ENCODE measurements around the gene ENO2. TPM values are rescaled to one million over a fixed set of nuclear protein-coding genes. Genes with fewer than 3 reads are reported as not detected.
"Not testable (repeated sequence)": the region's sequence is repeated elsewhere in the genome, so short reads cannot be mapped to it uniquely, and the experiment has no call there.

ENO2 gene
- total and polyA plus RNA-seq, 4 experiments from 2014 or later = 28.4 to 190 (median 111) TPM

- H3K4me3 Mint-ChIP-seq; DNase-seq; H3K36me3 Mint-ChIP-seq; H3K27ac Mint-ChIP-seq; H3K9me3 ChIP-seq (ENCODE audit: control insufficient read depth in 1 of 2, low read length in 2 of 2); H3K36me3 ChIP-seq (ENCODE audit: insufficient read depth, low read length); H3K27me3 Mint-ChIP-seq; intact Hi-C loops (cut with micrococcal nuclease); H3K4me3 ChIP-seq (ENCODE audit: low read length in 2 of 2); H3K27me3 ChIP-seq (ENCODE audit: insufficient read depth, low read length); H3K27ac ChIP-seq (ENCODE audit: low read depth, low read length); H3K9me3 Mint-ChIP-seq; H3K4me1 ChIP-seq (ENCODE audit: insufficient read depth, low read length): not testable (repeated sequence)
- H3K4me1 Mint-ChIP-seq = peaks cover 2 to 11% (median 7%) of the 10 kb centered on the region in 4 donors
- CTCF ChIA-PET (ENCODE audit: partially characterized antibody) = interaction anchor here (1.2 to 1.4 kb wide), 3 partner anchors 14 to 258 kb away, joined by 3 to 5 read pairs (median 4); partner anchors contain the start of gene SPSB2
- POLR2A ChIA-PET (ENCODE audit: partially characterized antibody) = interaction anchor here (1.1 to 5.3 kb wide), 3 partner anchors 12 to 17 kb away, joined by 3 to 33 read pairs (median 4); partner anchors contain the start of gene SPSB2
These were observed 28.0 kb upstream of the ENO2 start for GRCh38 chr12:6886206-6886999.

- no peaks in the 10 kb centered on the region for H3K9me3 ChIP-seq (ENCODE audit: control insufficient read depth in 1 of 2, low read length in 2 of 2)
- peaks cover 0 to 9% of the 10 kb centered on the region in 2 donors for H3K36me3 Mint-ChIP-seq
- POLR2A ChIA-PET (ENCODE audit: partially characterized antibody) = interaction anchor here (1.1 to 1.7 kb wide), 3 partner anchors 13 to 18 kb away, joined by 3 to 4 read pairs (median 3); partner anchors contain the start of gene SPSB2
- peaks cover 5 to 15% (median 11%) of the 10 kb centered on the region in 4 donors for H3K4me1 Mint-ChIP-seq
- intact Hi-C loops (cut with micrococcal nuclease) = no loop called here
- no peak overlapping the region for H3K4me3 Mint-ChIP-seq
- peaks cover 16% of the 10 kb centered on the region for H3K4me1 ChIP-seq (ENCODE audit: insufficient read depth, low read length)
- no peak overlapping the region for H3K27ac ChIP-seq (ENCODE audit: low read depth, low read length)
- no peak for DNase-seq
- CTCF ChIA-PET (ENCODE audit: partially characterized antibody) = interaction anchor here (1.3 to 1.4 kb wide), 2 partner anchors 15 to 257 kb away, joined by 4 to 5 read pairs; partner anchors contain the start of gene SPSB2
- no peaks in the 10 kb centered on the region for H3K36me3 ChIP-seq (ENCODE audit: insufficient read depth, low read length)
- H3K27me3 ChIP-seq (ENCODE audit: insufficient read depth, low read length) = no peaks in the 10 kb centered on the region
- H3K27ac Mint-ChIP-seq = no peak overlapping the region
- H3K9me3 Mint-ChIP-seq = no peaks in the 10 kb centered on the region
- H3K4me3 ChIP-seq (ENCODE audit: low read length in 2 of 2) = no peak overlapping the region
- H3K27me3 Mint-ChIP-seq = no peaks in the 10 kb centered on the region
These were observed 26.9 kb upstream of the ENO2 start for GRCh38 chr12:6887460-6887859.

DNA sequence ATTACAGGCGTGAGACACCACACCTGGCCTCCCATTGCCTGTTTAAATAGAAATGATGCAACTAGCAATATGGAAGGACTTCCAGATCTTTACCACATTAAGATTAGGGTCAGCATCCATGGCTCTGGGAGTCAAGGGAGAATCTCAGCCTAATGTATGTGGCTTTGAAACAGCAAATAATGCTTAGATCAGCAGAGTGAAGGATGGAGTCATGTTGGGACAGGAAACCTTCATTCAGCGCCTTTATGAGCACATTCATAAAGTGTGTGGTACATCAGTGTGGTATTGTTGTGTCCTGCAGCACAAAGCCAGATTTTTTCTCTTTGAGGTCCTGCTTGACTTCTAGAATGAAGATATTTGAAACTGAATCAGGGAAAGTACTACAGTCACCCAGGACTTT lies 26.0 kb upstream of the ENO2 start:
- CTCF ChIA-PET (ENCODE audit: partially characterized antibody) = interaction anchor here (1.4 kb wide), 1 partner anchor 16 kb away, joined by 5 read pairs; the partner anchor contains the start of gene SPSB2
- Mint-ChIP-seq H3K27me3 (no peaks in the 10 kb centered on the region), H3K36me3 (peaks cover 0 to 9% of the 10 kb centered on the region in 2 donors), H3K9me3 (no peaks in the 10 kb centered on the region), H3K27ac (peak overlapping the region in 2 of 7 donors; percentile 7 to 9), H3K4me3 (no peak overlapping the region), H3K4me1 (peaks cover 5 to 15% (median 11%) of the 10 kb centered on the region in 4 donors)
- Histone ChIP-seq H3K4me1 (ENCODE audit: insufficient read depth, low read length) (peaks cover 16% of the 10 kb centered on the region), H3K36me3 (ENCODE audit: insufficient read depth, low read length) (no peaks in the 10 kb centered on the region), H3K9me3 (ENCODE audit: control insufficient read depth in 1 of 2, low read length in 2 of 2) (no peaks in the 10 kb centered on the region), H3K27me3 (ENCODE audit: insufficient read depth, low read length) (no peaks in the 10 kb centered on the region), H3K4me3 (ENCODE audit: low read length in 2 of 2) (no peak overlapping the region), H3K27ac (ENCODE audit: low read depth, low read length) (no peak overlapping the region)
- no peak for DNase-seq
- POLR2A ChIA-PET (ENCODE audit: partially characterized antibody) = interaction anchor here (1.6 to 1.7 kb wide), 2 partner anchors 14 to 16 kb away, joined by 3 read pairs; partner anchors contain the start of gene SPSB2
- intact Hi-C loops (cut with micrococcal nuclease) = no loop called here

- H3K4me3 Mint-ChIP-seq; H3K4me3 ChIP-seq (ENCODE audit: low read length in 2 of 2); H3K9me3 Mint-ChIP-seq; H3K9me3 ChIP-seq (ENCODE audit: control insufficient read depth in 1 of 2, low read length in 2 of 2); H3K36me3 Mint-ChIP-seq; H3K27me3 ChIP-seq (ENCODE audit: insufficient read depth, low read length); H3K36me3 ChIP-seq (ENCODE audit: insufficient read depth, low read length); H3K27me3 Mint-ChIP-seq; DNase-seq; H3K27ac ChIP-seq (ENCODE audit: low read depth, low read length); intact Hi-C loops (cut with micrococcal nuclease): not testable (repeated sequence)
- CTCF ChIA-PET (ENCODE audit: partially characterized antibody) = interaction anchor here (1.0 kb wide), 1 partner anchor 19 kb away, joined by 3 read pairs; no protein-coding TSS in a partner anchor
- POLR2A ChIA-PET (ENCODE audit: partially characterized antibody) = interaction anchor here (1.6 to 4.0 kb wide), 2 partner anchors 16 to 18 kb away, joined by 3 to 133 read pairs; partner anchors contain the start of gene SPSB2
- peak overlapping the region in 3 of 7 donors; percentile 9 to 65 (median 30) for H3K27ac Mint-ChIP-seq
- H3K4me1 ChIP-seq (ENCODE audit: insufficient read depth, low read length) = peaks cover 16% of the 10 kb centered on the region
- peaks cover 5 to 15% (median 11%) of the 10 kb centered on the region in 4 donors for H3K4me1 Mint-ChIP-seq
These were observed 25.6 kb upstream of the ENO2 start for GRCh38 chr12:6888794-6889193.

GRCh38 chr12:6889775-6890573 lies 24.4 kb upstream of the ENO2 start:
- Mint-ChIP-seq H3K4me1 (peaks cover 5 to 15% (median 11%) of the 10 kb centered on the region in 4 donors), H3K27ac (peak overlapping the region in 6 of 7 donors; percentile 90 to 98 (median 92)), H3K4me3 (peak overlapping the region in 7 of 8 donors; percentile 82 to 87 (median 85))
- H3K36me3 ChIP-seq (ENCODE audit: insufficient read depth, low read length); H3K9me3 Mint-ChIP-seq; DNase-seq; H3K36me3 Mint-ChIP-seq; H3K27me3 ChIP-seq (ENCODE audit: insufficient read depth, low read length); H3K27ac ChIP-seq (ENCODE audit: low read depth, low read length); intact Hi-C loops (cut with micrococcal nuclease); H3K27me3 Mint-ChIP-seq; H3K9me3 ChIP-seq (ENCODE audit: control insufficient read depth in 1 of 2, low read length in 2 of 2); H3K4me3 ChIP-seq (ENCODE audit: low read length in 2 of 2): not testable (repeated sequence)
- peaks cover 16% of the 10 kb centered on the region for H3K4me1 ChIP-seq (ENCODE audit: insufficient read depth, low read length)
- ChIA-PET POLR2A (ENCODE audit: partially characterized antibody) (interaction anchor here (1.5 to 4.0 kb wide), 2 partner anchors 19 to 62 kb away, joined by 6 to 133 read pairs; partner anchors contain the start of gene SPSB2), CTCF (ENCODE audit: partially characterized antibody) (interaction anchor here (1.0 kb wide), 2 partner anchors 17 to 20 kb away, joined by 3 to 5 read pairs; partner anchors contain the start of gene SPSB2)

DNA sequence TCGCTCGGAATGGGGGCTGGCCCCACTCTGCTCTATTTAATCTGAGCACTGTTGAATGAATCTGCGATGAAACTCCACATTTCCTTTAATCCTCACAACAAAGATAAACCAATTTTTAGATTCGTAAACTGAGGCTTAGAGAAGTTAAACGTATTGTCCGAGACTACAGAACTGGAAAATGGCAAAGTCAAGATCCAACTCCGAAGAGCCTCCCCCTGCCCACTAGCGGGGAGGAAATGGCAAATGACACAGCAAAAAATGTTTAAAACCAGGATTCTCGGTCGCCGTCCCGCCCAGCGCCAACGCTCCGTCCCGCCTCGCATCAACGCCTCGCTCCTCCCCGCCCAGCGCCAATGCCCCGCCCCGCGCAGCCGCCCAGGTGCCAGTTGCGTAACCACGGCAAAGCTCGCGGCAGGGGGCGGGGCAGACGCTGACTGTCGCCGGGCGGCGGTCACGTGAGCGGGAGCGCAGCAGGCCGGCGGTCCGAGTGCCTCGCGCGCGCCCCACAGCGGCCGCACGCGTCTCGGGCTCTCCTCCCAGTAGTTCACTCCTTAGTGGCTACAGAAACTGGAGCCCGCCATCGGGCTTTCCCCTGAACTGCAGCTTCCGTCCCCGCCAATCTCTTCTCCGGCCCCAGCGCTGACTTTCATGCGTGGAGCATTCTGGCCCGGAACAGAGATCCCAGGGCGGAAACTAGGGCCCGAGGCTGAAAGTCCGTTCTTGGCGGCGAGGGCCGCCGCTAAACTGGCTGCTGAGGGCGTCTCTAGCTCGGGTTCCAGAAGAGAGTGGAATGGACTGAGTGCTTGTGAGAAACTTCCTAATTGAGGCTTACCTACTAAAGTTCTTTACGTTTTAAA lies 23.4 kb upstream of the ENO2 start:
- Mint-ChIP-seq H3K27me3 (no peaks in the 10 kb centered on the region), H3K36me3 (no peaks in the 10 kb centered on the region), H3K4me3 (peak overlapping the region; percentile 82 to 87 (median 85)), H3K27ac (peak overlapping the region; percentile 92 to 98 (median 95)), H3K4me1 (peaks cover 5 to 15% (median 11%) of the 10 kb centered on the region in 4 donors), H3K9me3 (no peaks in the 10 kb centered on the region)
- intact Hi-C loops (cut with micrococcal nuclease) = loop anchor here (1.0 kb wide), 5 partner anchors 13 to 127 kb away; partner anchors contain the start of genes ENO2, LPCAT3, LRRC23 and SPSB2
- H3K4me3 ChIP-seq (ENCODE audit: low read length in 2 of 2) = peak overlapping the region; percentile 74 to 93
- no peaks in the 10 kb centered on the region for H3K36me3 ChIP-seq (ENCODE audit: insufficient read depth, low read length)
- peak; percentile 97 to 98 (median 98) for DNase-seq
- CTCF ChIA-PET (ENCODE audit: partially characterized antibody) = interaction anchor here (0.6 to 4.4 kb wide), 21 partner anchors 9 to 218 kb away, joined by 3 to 151 read pairs (median 4); partner anchors contain the start of genes C1RL, CDCA3, LRRC23 and SPSB2
- POLR2A ChIA-PET (ENCODE audit: partially characterized antibody) = interaction anchor here (0.7 to 4.0 kb wide), 39 partner anchors 9 to 422 kb away, joined by 3 to 133 read pairs (median 6); partner anchors contain the start of genes ATN1, C12orf57, CDCA3 and COPS7A
- H3K4me1 ChIP-seq (ENCODE audit: insufficient read depth, low read length) = peaks cover 16% of the 10 kb centered on the region
- no peaks in the 10 kb centered on the region for H3K27me3 ChIP-seq (ENCODE audit: insufficient read depth, low read length)
- H3K27ac ChIP-seq (ENCODE audit: low read depth, low read length) = peak overlapping the region; percentile 91
- no peaks in the 10 kb centered on the region for H3K9me3 ChIP-seq (ENCODE audit: control insufficient read depth in 1 of 2, low read length in 2 of 2)
